ENCODE measurements around the gene SIDT2. TPM values are rescaled to one million over a fixed set of nuclear protein-coding genes. Genes with fewer than 3 reads are reported as not detected.
A peak's percentile ranks its signal among the peaks of the same experiment; 100 is the strongest.

Gene SIDT2
- total and polyA plus RNA-seq, 2 of the 13 experiments (the other 11 are each of a cell fraction or from before 2014, with no cell fraction given), result 11.5 to 28.0 TPM

DNA sequence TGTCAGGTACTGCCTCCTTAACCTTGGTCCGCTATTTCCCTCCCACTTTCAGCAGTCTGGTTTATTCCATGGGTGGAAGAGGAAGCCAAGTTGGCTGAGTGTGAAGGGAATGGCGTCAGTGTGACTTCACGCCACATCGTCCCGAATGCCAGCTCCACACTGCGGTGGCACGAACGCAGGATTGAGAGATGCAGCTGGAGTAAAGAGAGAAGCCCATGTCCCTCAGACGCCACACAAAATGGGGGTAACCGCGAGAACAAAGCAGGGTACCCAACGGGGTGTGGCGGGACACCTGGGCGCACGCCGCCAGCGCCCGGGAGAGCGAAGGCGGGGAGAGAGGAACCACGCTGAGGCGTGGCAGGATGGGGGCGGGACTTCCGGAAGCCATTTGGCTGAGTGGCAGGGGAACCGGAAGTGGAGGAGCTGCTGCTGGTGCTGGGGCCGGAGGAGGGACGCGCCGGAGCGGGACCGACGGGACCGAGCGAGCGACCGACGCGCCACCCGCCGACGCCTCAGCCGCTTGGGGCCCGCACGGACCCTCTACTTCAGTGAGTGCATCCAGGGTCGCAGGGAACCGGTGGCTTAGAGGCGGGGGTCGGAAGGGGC lies 34.6 kb upstream of the SIDT2 start, which contains the start of gene PAFAH1B2 (continued):
- TF ChIP-seq, protein P1, sequence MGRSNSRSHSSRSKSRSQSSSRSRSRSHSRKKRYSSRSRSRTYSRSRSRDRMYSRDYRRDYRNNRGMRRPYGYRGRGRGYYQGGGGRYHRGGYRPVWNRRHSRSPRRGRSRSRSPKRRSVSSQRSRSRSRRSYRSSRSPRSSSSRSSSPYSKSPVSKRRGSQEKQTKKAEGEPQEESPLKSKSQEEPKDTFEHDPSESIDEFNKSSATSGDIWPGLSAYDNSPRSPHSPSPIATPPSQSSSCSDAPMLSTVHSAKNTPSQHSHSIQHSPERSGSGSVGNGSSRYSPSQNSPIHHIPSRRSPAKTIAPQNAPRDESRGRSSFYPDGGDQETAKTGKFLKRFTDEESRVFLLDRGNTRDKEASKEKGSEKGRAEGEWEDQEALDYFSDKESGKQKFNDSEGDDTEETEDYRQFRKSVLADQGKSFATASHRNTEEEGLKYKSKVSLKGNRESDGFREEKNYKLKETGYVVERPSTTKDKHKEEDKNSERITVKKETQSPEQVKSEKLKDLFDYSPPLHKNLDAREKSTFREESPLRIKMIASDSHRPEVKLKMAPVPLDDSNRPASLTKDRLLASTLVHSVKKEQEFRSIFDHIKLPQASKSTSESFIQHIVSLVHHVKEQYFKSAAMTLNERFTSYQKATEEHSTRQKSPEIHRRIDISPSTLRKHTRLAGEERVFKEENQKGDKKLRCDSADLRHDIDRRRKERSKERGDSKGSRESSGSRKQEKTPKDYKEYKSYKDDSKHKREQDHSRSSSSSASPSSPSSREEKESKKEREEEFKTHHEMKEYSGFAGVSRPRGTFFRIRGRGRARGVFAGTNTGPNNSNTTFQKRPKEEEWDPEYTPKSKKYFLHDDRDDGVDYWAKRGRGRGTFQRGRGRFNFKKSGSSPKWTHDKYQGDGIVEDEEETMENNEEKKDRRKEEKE (IDR thresholded peaks at IDR 0.05), result no peak
- TF ChIP-seq, protein P2, sequence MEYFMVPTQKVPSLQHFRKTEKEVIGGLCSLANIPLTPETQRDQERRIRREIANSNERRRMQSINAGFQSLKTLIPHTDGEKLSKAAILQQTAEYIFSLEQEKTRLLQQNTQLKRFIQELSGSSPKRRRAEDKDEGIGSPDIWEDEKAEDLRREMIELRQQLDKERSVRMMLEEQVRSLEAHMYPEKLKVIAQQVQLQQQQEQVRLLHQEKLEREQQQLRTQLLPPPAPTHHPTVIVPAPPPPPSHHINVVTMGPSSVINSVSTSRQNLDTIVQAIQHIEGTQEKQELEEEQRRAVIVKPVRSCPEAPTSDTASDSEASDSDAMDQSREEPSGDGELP (IDR thresholded peaks at IDR 0.05; ENCODE audit: borderline replicate concordance, low read depth), result peak; percentile 57; the same call in 1 of the 2 replicates
- TF ChIP-seq ZNF263 (CRISPR knock-in tag; IDR thresholded peaks at IDR 0.05) (peak; percentile 83), ZNF251 (CRISPR knock-in tag; IDR thresholded peaks at IDR 0.05) (no peak), KLF16 (CRISPR knock-in tag; IDR thresholded peaks at IDR 0.05) (peak in 1 of 2 experiments; percentile 68; a peak in 1 of 4 replicates), NBN (conservative IDR thresholded peaks at IDR 0.05) (no peak), ZNF484 (CRISPR knock-in tag; IDR thresholded peaks at IDR 0.05; ENCODE audit: borderline replicate concordance, low read depth) (peak; percentile 88; the same call in 1 of the 2 replicates), ZFP36 (IDR thresholded peaks at IDR 0.05; ENCODE audit: borderline replicate concordance, low read depth, low read length, partially characterized antibody) (no peak), ZBTB21 (CRISPR knock-in tag; IDR thresholded peaks at IDR 0.05) (peak; percentile 86), BHLHE40 (IDR thresholded peaks at IDR 0.05; ENCODE audit: low read length) (no peak), ZNF33B (CRISPR knock-in tag; IDR thresholded peaks at IDR 0.05) (peak; percentile 84; the same call in 1 of the 2 replicates), EP300 (IDR thresholded peaks at IDR 0.05; ENCODE audit: low read depth in 2 of 2, low read length in 2 of 2) (peak in 1 of 2 experiments; percentile 15; a peak in 1 of 4 replicates), EP300 (CRISPR knock-in tag; IDR thresholded peaks at IDR 0.05; ENCODE audit: borderline replicate concordance) (no peak), ZNF766 (CRISPR knock-in tag; IDR thresholded peaks at IDR 0.05; ENCODE audit: borderline replicate concordance) (0 out of 2 replicates have a peak, but pooled peaks have one; percentile 7), NRL (CRISPR knock-in tag; IDR thresholded peaks at IDR 0.05; ENCODE audit: borderline replicate concordance) (peak; percentile 82), ZBTB8A (CRISPR knock-in tag; IDR thresholded peaks at IDR 0.05; ENCODE audit: borderline replicate concordance, low read depth) (no peak), NFYC (CRISPR knock-in tag; IDR thresholded peaks at IDR 0.05) (peak; percentile 53), NR2F1 (CRISPR knock-in tag; IDR thresholded peaks at IDR 0.05) (no peak), KLF11 (CRISPR knock-in tag; IDR thresholded peaks at IDR 0.05) (0 out of 2 replicates have a peak, but pooled peaks have one; percentile 72)
- TF ChIP-seq, protein P3, sequence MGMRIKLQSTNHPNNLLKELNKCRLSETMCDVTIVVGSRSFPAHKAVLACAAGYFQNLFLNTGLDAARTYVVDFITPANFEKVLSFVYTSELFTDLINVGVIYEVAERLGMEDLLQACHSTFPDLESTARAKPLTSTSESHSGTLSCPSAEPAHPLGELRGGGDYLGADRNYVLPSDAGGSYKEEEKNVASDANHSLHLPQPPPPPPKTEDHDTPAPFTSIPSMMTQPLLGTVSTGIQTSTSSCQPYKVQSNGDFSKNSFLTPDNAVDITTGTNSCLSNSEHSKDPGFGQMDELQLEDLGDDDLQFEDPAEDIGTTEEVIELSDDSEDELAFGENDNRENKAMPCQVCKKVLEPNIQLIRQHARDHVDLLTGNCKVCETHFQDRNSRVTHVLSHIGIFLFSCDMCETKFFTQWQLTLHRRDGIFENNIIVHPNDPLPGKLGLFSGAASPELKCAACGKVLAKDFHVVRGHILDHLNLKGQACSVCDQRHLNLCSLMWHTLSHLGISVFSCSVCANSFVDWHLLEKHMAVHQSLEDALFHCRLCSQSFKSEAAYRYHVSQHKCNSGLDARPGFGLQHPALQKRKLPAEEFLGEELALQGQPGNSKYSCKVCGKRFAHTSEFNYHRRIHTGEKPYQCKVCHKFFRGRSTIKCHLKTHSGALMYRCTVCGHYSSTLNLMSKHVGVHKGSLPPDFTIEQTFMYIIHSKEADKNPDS (CRISPR knock-in tag; IDR thresholded peaks at IDR 0.05), result no peak
- TF ChIP-seq, protein P4, sequence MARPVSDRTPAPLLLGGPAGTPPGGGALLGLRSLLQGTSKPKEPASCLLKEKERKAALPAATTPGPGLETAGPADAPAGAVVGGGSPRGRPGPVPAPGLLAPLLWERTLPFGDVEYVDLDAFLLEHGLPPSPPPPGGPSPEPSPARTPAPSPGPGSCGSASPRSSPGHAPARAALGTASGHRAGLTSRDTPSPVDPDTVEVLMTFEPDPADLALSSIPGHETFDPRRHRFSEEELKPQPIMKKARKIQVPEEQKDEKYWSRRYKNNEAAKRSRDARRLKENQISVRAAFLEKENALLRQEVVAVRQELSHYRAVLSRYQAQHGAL (CRISPR knock-in tag; IDR thresholded peaks at IDR 0.05; ENCODE audit: not compliant biosample characterization), result no peak
- TF ChIP-seq, protein P5, sequence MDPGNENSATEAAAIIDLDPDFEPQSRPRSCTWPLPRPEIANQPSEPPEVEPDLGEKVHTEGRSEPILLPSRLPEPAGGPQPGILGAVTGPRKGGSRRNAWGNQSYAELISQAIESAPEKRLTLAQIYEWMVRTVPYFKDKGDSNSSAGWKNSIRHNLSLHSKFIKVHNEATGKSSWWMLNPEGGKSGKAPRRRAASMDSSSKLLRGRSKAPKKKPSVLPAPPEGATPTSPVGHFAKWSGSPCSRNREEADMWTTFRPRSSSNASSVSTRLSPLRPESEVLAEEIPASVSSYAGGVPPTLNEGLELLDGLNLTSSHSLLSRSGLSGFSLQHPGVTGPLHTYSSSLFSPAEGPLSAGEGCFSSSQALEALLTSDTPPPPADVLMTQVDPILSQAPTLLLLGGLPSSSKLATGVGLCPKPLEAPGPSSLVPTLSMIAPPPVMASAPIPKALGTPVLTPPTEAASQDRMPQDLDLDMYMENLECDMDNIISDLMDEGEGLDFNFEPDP (CRISPR knock-in tag; conservative IDR thresholded peaks at IDR 0.05), result no peak

Measured in HepG2 (cell line).